Mammary epithelial cell (primary cell): ENCODE measurements around the gene CEACAM6.

ENCODE experiments used
- CTCF ChIP-seq, 2 donors: IDR thresholded peaks in 1 of 2; conservative IDR thresholded peaks in 1 of 2; 2 replicates each; pipeline ENCODE4 v1.5.1; 2011 to 2012; ENCODE audit warnings: inconsistent platforms in 2 of 2, low read length in 2 of 2, mild to moderate bottlenecking in 2 of 2, control low read depth in 1 of 2, low read depth in 1 of 2; ENCODE audit not compliant: insufficient read depth in 1 of 2; ENCODE audit errors: extremely low read depth in 1 of 2
- EZH2 ChIP-seq: IDR thresholded peaks from 2 replicates; pipeline ENCODE4 v1.6.1; 2012; ENCODE audit warnings: low read length, inconsistent platforms, borderline replicate concordance

- TF ChIP-seq CTCF (conservative IDR thresholded peaks at IDR 0.05 in 1 of 2, IDR thresholded peaks at IDR 0.05 in 1 of 2; ENCODE audit: extremely low read depth in 1 of 2, insufficient read depth in 1 of 2, low read depth in 1 of 2, low read length in 2 of 2) (no peak), EZH2 (no peak)
These were observed 9.6 kb upstream of the CEACAM6 start for GRCh38 chr19:41745756-41746155.
